Smooth muscle cell (in vitro differentiated cells): ENCODE measurements around the gene MTFP1. TPM values are rescaled to one million over a fixed set of nuclear protein-coding genes. Genes with fewer than 3 reads are reported as not detected.

Experiments
- DNase-seq: peaks from one replicate; lab custom pipeline; 2025; ENCODE audit not compliant: unreplicated experiment; lab: John Stamatoyannopoulos, UW
- H2AFZ ChIP-seq: fragments of 200-600 bp; sonication (generic); 2 replicates; pipeline ENCODE4 v1.6.0; 2016; ENCODE audit warnings: antibody characterized with exemption, low read depth, mild to moderate bottlenecking
- H3F3A ChIP-seq: fragments of 200-600 bp; sonication (generic); 2 replicates; pipeline ENCODE4 v1.6.0; 2017; ENCODE audit warnings: antibody characterized with exemption, low read depth
- H3K27ac ChIP-seq: fragments of 200-600 bp; sonication (generic); 2 replicates; pipeline ENCODE4 v1.5.1; 2016; ENCODE audit warnings: low read depth, mild to moderate bottlenecking
- H3K27me3 ChIP-seq: fragments of 200-600 bp; sonication (generic); 2 replicates; pipeline ENCODE4 v1.6.1; 2016; ENCODE audit warnings: low read depth, mild to moderate bottlenecking
- H3K36me3 ChIP-seq: fragments of 200-600 bp; sonication (generic); 2 replicates; pipeline ENCODE4 v1.5.1; 2016; ENCODE audit warnings: low read depth
- H3K4me1 ChIP-seq: fragments of 200-600 bp; sonication (generic); 2 replicates; pipeline ENCODE4 v1.5.1; 2016; ENCODE audit warnings: low read depth
- H3K4me2 ChIP-seq: fragments of 200-600 bp; sonication (generic); 2 replicates; pipeline ENCODE4 v1.6.0; 2016; ENCODE audit warnings: mild to moderate bottlenecking
- H3K4me3 ChIP-seq: fragments of 200-600 bp; sonication (generic); 2 replicates; pipeline ENCODE4 v1.5.1; 2016; ENCODE audit warnings: mild to moderate bottlenecking
- H3K79me2 ChIP-seq: fragments of 200-600 bp; sonication (generic); 2 replicates; pipeline ENCODE4 v1.6.0; 2016; ENCODE audit warnings: low read depth, mild to moderate bottlenecking
- H3K9ac ChIP-seq: fragments of 200-600 bp; sonication (generic); 2 replicates; pipeline ENCODE4 v1.6.0; 2016; ENCODE audit warnings: low read depth
- H3K9me3 ChIP-seq: fragments of 200-600 bp; sonication (generic); replicated peaks from 2 replicates; pipeline ENCODE4 v1.5.1; 2016; ENCODE audit warnings: low read depth
- H4K20me1 ChIP-seq: fragments of 200-600 bp; sonication (generic); 2 replicates; pipeline ENCODE4 v1.6.0; 2016; ENCODE audit warnings: low read depth
- WGBS: methylation state at CpG from one replicate; pipeline ENCODE4 v1.1.7; 2016; ENCODE audit warnings: low lambda C conversion rate; 5-methylcytosine and 5-hydroxymethylcytosine counted together
- polyA plus RNA-seq: library from polyadenylated mRNA; unstranded; fragments of >200 nt; fragmentation: Nextera tagmentation; extraction: Ambion mirVana; gene quantifications from 2 replicates; pipeline ENCODE4 v1.2.1, GENCODE V29; 2016
- total RNA-seq: library from RNA; depleted of rRNA; stranded (reverse); fragments of >200 nt; gene quantifications from 2 replicates; pipeline ENCODE4 v1.2.3, GENCODE V29; 2014
- TF ChIP-seq, protein P1 (sequence below): fragments of 200-600 bp; sonication (generic); IDR thresholded peaks from 2 replicates; pipeline ENCODE4 v1.5.1; 2017; ENCODE audit warnings: borderline replicate concordance, mild to moderate bottlenecking, antibody characterized with exemption; ENCODE audit not compliant: insufficient read depth, poor library complexity, severe bottlenecking

The MTFP1 gene
- total and polyA plus RNA-seq, 2 experiments from 2014 or later = 14.4 to 30.9 TPM

GRCh38 chr22:30416837-30417236, 8.7 kb upstream of the MTFP1 start:
- H3K4me2 ChIP-seq = no peak overlapping the region
- 71% methylated on average over 1 of the region's 1 CpG for WGBS
- no peaks in the 10 kb centered on the region for H3K36me3 ChIP-seq
- H3K4me1 ChIP-seq = peaks cover 12% of the 10 kb centered on the region
- H3K9ac ChIP-seq = no peak overlapping the region
- no peaks in the 10 kb centered on the region for H4K20me1 ChIP-seq
- TF ChIP-seq, protein P1, sequence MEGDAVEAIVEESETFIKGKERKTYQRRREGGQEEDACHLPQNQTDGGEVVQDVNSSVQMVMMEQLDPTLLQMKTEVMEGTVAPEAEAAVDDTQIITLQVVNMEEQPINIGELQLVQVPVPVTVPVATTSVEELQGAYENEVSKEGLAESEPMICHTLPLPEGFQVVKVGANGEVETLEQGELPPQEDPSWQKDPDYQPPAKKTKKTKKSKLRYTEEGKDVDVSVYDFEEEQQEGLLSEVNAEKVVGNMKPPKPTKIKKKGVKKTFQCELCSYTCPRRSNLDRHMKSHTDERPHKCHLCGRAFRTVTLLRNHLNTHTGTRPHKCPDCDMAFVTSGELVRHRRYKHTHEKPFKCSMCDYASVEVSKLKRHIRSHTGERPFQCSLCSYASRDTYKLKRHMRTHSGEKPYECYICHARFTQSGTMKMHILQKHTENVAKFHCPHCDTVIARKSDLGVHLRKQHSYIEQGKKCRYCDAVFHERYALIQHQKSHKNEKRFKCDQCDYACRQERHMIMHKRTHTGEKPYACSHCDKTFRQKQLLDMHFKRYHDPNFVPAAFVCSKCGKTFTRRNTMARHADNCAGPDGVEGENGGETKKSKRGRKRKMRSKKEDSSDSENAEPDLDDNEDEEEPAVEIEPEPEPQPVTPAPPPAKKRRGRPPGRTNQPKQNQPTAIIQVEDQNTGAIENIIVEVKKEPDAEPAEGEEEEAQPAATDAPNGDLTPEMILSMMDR = no peak
- no peak for DNase-seq
- no peaks in the 10 kb centered on the region for H3K27me3 ChIP-seq
- peaks cover 5% of the 10 kb centered on the region for H3F3A ChIP-seq
- H3K79me2 ChIP-seq = no peaks in the 10 kb centered on the region
- peak overlapping the region; percentile 34 for H3K27ac ChIP-seq
- H3K9me3 ChIP-seq = no peaks in the 10 kb centered on the region
- no peak overlapping the region for H3K4me3 ChIP-seq
- H2AFZ ChIP-seq = no peak overlapping the region

GRCh38 chr22:30420347-30421125, 5.0 kb upstream of the MTFP1 start:
- Histone ChIP-seq H3K27ac (peak overlapping the region; percentile 98), H4K20me1 (no peaks in the 10 kb centered on the region), H3K9ac (peak overlapping the region; percentile 62), H3F3A (peaks cover 20% of the 10 kb centered on the region), H3K79me2 (no peaks in the 10 kb centered on the region), H3K36me3 (no peaks in the 10 kb centered on the region), H3K27me3 (no peaks in the 10 kb centered on the region), H2AFZ (no peak overlapping the region), H3K4me1 (peaks cover 23% of the 10 kb centered on the region), H3K9me3 (no peaks in the 10 kb centered on the region), H3K4me2 (peak overlapping the region; percentile 83), H3K4me3 (no peak overlapping the region)
- WGBS = 52% methylated on average over 6 of the region's 6 CpGs
- DNase-seq = no peak
- TF ChIP-seq, protein P1 = no peak

DNA sequence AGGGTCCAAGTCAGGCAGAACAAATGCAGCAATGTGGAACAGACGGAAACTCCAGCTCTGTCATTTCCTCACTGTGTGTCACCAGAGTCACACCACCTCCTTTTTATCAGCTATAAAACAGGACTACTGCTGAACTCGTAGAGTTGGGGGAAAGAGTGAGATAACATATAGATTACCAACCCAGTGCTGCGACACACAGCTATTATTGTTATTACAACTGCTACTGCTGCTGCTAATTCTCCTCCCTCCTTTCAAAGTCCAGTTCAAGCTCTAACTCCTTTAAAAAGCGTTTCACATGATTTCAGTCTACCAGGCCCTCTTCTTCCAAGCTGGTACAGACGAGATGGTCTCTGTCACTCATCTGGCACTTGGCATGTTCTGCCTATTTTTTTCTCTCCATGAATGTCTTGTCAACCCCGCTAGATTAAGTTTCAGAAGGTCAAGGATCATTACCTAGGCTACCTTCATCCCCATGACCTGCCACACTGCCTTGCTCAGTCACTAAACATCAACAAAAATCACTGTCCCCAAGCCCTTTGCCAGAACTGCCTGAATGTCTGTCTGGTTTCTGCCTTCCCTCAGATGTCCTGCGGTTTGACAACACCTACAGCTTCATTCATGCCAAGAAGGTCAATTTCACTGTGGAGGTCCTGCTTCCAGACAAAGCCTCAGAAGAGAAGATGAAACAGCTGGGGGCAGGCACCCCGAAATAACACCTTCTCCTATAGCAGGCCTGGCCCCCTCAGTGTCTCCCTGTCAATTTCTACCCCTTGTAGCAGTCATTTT, 3.7 kb upstream of the MTFP1 start:
- H3K9ac ChIP-seq = peak overlapping the region; percentile 89
- WGBS = 39% methylated on average over 8 of the region's 8 CpGs

More for the DNA sequence above, 3.7 kb upstream of the MTFP1 start:
- Histone ChIP-seq H3K79me2 (no peaks in the 10 kb centered on the region), H3K27ac (peak overlapping the region; percentile 98), H3K4me2 (peak overlapping the region; percentile 83), H3F3A (peaks cover 20% of the 10 kb centered on the region), H3K4me3 (no peak overlapping the region), H3K27me3 (no peaks in the 10 kb centered on the region), H3K4me1 (peaks cover 23% of the 10 kb centered on the region), H4K20me1 (no peaks in the 10 kb centered on the region), H3K9me3 (no peaks in the 10 kb centered on the region), H2AFZ (no peak overlapping the region), H3K36me3 (no peaks in the 10 kb centered on the region)
- no peak for DNase-seq
- TF ChIP-seq, protein P1 = no peak
